Hepatic stellate cell (primary cell): ENCODE data around the gene POLR3K.
"Not testable (repeated sequence)": the region's sequence is repeated elsewhere in the genome, so short reads cannot be mapped to it uniquely, and the experiment has no call there.

Experiments used
- DNase-seq: peaks from one replicate; pipeline ENCODE4 v3.0.0; 2011; ENCODE audit warnings: low spot score

Gene POLR3K

GRCh38 chr16:42691-43090 is 10.7 kb downstream of the POLR3K start:
- DNase-seq = no peak

- no peak for DNase-seq
Observed at GRCh38 chr16:42069-42457, 11.3 kb downstream of the POLR3K start.

DNA sequence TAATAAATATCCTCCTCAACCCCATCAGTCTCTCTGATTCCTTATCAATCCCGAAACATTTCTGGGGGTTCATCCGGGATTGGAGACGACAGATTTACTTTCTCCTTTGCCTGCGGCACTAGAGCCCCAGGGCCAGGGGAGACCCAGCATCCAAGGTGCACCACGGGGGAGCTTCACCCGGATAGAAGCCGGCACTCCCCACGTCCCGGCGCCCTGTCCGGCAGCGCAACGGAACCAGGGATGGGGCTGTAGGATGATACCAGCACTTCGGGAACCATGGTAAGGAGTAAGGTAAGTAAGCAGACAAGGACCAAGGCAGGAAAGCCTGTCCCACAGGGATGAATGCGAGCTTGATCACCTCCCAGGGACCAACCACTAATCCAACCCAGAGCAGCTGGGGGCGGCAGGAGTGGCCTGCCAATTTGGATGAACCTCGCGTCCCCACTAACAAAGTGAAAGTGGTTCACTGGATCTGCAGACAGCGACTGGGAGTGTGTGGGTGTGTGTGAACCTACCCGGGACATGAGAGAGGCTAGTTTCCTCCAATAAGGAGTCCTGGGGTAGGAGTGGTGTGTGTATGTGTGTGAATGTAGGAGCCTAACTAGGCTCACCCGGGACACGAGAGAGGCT is 11.9 kb downstream of the POLR3K start:
- DNase-seq = no peak

GRCh38 chr16:38941-39892 is 14.2 kb downstream of the POLR3K start:
- DNase-seq = no peak

DNA sequence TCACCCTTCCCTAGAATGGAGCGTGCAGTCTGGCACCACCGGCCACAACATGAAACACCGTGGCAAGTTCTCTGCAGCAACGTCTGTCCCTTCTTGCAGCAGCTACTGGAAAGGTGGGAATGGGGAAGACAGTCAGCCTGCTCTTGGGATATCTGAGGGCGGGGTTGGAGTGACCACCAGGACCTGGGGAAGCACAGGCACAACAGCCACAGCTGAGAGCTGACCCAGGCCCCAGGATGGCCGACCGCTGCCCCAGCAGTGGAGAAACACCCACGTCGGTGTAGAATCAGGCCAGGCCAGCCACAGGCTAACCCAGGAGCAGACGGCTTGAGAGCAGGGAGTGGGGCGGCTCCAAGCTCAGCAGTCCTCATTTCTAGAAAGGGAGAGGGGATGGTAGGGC is 15.2 kb downstream of the POLR3K start:
- DNase-seq = not testable (repeated sequence)

DNA sequence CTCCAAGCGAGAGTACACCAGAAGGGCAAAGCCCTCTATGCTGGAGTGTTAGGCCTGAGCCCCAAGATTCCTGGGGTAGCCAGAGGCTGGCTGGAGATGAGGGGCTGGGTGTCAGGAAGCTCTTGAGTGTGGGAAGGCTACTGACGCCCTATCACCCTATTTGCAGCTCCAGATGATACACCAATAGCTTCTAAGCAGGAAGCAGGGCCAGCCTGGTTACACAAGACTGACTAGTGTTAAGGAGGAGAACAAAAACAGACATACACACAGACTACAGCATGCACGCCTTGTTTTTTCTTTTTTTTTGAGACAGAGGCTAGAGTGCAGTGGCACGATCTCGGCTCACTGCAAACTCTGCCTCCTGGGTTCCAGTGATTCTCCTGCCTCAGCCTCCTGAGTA is 15.9 kb downstream of the POLR3K start:
- DNase-seq = no peak

DNA sequence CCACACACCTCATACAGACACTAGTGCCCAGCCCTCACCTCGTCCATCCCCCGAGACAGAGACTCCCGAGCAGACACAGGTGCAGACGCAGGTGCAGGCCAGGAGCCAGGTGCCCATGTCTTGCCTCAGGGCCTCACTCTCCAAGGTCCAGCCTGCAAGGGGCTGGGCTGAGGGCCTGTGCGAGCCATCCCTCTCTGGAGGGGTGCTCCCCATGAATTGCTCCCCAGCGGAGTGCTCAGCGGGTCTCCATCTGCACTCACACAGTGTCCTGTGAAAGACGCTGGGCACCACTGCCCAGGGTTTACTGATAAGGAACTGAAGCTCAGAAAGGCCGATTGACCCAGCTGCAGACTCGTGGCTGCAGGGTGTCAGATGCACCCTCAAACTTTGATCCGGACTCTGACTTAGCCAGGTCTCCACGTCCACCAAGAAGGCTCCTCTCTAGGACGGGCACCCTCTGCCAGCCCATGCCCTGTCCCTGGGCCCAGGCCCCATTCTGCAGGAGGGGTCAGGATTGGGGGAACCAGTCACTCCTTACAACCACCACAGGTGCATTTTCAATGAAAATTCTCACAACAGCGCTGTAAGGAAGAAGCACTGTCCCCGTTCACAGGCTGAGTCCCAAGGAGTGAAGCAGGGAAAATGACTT is 16.9 kb downstream of the POLR3K start:
- DNase-seq = no peak

DNA sequence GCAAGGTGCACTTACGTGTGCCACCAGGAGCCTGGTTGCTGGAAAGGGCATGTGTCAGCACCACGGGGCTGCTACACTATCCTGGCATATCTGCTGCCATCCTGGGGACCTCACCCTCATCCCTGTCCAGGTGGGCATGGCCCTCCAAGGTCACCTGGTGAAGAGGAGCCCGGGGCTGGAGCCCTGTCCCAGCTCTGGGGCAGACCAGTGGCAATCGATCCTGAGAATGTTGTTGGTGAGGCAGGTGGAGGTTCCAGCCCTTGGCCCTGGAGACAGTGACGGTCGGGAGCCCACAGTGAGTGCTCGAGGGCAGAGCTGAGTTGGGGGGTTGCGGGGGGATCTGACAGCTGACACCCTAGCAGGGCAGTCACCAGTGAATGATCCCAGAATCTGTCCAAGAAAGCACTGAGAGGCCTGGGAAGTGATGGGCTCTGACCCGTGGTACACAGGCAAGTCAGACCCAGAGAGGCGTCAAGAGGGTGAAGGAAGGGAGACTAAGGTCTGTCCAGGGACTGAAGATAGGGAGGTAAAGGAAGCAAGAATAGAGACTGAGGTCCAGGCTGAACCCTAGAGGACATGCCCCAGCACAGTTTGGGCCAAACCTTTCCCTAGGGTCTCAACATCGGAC is 17.6 kb downstream of the POLR3K start:
- no peak for DNase-seq

DNA sequence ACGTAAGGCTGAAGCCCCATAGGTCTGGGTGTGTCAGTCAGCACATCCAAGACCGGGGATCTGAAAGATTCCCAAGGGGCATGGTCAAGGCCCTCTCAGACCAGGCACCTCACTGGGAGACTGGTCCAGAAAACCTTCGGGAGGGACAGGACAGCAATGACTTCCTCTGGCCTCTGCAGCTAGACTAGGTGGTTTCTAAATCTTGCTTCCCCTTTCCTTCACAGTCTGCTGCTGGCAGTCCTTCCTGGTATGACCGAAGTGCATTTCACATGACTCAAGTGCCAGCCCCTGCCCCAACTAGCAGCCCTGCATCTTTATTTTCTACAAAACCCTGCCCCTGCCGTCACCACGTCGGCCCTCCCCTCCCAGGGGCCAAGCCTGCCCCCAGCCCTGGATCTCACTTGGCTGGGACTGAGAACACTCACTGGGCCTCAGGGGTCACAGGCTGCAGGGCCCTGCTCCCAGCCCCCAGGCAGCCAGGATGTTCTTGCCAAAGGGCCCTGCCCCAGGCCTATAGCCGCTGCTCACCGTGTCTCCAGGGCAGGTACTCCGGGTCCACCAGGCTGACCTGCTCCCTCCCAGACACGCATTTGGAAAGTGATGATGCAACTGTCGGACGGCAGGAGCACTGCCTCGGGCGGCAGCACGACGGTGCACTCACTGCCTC is 18.3 kb downstream of the POLR3K start:
- DNase-seq = no peak

DNA sequence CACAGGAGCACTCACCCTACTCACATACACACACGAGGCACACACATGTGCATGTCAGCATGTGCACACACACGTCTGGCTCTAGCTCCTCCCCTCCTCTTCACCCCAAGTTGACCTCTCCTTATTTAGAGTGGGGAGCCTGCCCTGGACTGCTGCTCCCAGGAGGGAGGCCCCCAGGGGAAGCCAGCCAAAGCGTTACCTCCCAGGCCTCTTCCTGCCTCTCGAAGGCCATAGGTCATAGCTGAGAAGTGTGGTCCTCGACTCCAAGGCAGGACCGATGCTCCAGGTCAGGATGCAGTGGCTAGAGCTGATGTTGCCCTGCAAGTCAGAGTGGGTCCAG is 18.8 kb downstream of the POLR3K start:
- no peak for DNase-seq

DNA sequence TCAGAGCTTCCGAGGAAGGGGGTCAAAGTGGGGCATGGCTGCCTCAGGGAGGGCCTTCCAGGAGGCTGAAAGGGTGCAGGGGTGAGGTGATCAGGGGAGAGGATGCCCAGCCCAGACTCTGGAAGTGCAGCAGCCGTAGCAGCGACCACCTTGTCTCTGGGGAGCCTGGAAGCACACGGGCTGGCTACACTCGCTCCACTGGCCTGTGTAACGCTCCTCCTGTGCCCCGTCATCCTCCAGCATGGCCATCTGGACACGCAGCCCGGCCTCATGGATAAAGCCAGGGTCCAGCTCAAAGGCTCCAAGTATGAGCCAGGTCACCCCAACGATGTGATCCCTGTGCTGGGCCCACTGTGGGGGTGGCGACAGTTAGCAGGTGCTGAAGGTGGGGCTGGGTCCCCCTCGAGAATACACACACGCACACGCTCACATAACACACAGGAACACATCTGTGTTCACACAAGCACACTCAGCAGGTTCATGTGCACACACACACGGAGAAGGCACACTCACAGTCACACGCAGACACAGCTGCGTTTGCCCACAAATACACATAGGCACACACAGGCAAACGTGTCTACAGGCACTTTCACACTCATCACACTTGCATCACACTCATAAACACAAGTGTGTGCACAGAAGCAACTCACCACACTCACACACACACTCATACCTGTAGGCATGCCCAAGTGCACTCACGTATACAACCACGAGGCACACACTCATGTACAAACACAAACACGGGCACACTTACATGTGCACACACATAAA is 19.3 kb downstream of the POLR3K start:
- DNase-seq = no peak

DNA sequence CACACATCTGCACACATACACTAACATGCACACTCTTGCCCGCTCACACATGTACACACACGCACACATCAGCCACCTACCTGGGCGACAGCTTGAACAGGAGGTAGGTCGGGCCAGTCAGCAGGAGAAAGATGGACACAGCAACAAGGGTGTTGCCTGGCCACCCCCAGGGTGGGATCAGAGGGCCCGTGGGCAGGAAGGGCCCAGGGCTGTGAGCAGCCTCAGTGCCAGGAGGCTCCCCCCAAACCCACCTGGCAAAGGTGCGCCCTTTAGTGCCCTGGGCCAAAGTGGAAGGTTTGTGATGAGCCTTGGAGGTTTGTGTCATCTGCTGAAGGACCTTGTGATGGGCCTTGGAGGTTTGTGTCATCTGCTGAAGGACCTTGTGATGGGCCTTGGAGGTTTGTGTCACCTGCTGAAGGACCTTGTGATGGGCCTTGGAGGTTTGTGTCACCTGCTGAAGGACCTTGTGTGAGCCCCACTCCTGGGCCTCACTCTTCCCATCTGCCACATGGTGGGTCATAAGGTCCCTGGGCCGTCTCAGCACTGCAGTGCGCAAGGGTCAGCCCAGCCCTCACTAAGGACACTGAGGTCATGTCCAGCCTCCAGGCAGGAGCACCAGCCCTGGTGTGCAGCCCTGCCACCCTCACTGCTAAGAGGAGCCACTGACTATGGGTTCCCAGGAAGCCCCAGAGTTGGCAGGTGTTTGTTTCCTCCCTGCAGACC is 20.1 kb downstream of the POLR3K start:
- DNase-seq = not testable (repeated sequence)

GRCh38 chr16:30627-31026 is 22.8 kb downstream of the POLR3K start:
- not testable (repeated sequence) for DNase-seq

GRCh38 chr16:25926-26348 is 27.5 kb downstream of the POLR3K start:
- DNase-seq = not testable (repeated sequence)

DNA sequence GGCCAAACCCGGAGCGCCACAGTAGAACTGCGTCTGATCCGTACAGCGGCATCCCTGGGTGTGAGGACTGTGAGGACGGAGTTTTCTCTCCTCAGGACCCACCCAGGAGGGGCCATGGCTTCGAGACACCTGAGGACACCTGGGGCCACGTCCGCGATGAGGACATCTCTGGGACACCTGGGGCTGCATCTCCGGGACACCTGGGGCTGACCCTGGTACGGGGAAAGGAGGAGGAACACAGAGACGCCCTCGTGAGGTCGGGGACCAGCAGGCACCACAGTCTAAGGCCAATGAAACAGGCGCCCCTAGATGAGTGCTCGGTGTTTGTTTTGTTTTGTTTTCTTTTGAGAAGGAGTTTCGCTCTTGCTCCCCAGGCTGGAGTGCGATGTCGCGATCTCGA is 29.3 kb downstream of the POLR3K start:
- DNase-seq = not testable (repeated sequence)

DNA sequence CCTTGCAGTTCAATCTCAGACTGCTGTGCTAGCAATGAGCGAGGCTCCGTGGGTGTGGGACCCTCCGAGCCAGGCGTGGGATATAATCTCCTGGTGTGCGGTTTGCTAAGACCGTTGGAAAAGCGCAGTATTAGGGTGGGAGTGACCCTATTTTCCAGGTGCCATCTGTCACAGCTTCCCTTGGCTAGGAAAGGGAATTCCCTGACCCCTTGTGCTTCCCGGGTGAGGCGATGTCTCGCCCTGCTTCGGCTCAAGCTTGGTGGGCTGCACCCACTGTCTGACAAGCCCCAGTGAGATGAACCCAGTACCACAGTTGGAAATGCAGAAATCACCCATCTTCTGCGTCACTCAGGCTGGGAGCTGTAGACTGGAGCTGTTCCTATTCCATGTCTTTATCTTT is 32.5 kb downstream of the POLR3K start:
- not testable (repeated sequence) for DNase-seq

DNA sequence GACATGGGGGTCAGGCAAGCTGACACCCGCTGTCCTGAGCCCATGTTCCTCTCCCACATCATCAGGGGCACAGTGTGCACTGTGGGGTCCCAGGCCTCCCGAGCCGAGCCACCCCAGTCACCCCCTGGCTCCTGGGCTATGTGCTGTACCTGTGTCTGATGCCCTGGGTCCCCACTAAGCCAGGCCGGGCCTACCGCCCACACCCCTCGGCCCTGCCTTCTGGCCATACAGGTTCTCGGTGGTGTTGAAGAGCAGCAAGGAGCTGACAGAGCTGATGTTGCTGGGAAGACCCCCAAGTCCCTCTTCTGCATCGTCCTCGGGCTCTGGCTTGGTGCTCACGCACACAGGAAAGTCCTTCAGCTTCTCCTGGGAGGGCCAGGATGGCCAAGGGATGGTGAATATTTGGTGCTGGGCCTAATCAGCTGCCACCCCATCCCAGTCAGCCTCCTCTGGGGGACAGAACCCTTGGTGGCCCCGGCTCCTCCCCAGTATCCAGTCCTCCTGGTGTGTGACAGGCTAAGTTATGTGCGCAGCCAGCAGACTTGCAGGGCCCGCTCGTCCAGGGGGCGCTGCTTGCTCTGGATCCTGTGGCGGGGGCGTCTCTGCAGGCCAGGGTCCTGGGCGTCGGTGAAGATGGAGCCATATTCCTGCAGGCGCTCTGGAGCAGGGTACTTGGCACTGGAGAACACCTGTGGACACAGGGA is 36.2 kb downstream of the POLR3K start:
- not testable (repeated sequence) for DNase-seq

DNA sequence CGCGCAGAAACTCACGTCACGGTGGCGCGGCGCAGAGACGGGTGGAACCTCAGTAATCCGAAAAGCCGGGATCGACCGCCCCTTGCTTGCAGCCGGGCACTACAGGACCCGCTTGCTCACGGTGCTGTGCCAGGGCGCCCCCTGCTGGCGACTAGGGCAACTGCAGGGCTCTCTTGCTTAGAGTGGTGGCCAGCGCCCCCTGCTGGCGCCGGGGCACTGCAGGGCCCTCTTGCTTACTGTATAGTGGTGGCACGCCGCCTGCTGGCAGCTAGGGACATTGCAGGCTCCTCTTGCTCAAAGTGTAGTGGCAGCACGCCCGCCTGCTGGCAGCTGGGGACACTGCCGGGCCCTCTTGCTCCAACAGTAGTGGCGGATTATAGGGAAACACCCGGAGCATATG is 42.6 kb downstream of the POLR3K start:
- not testable (repeated sequence) for DNase-seq

- DNase-seq = no peak
Observed at GRCh38 chr16:9903-10665, 43.3 kb downstream of the POLR3K start.
